ENCODE data around the gene KCND3. TPM values are rescaled to one million over a fixed set of nuclear protein-coding genes. Genes with fewer than 3 reads are reported as not detected.

KCND3 gene
- total RNA-seq, 1 donor from 2014 or later = 8.1 TPM

DNA sequence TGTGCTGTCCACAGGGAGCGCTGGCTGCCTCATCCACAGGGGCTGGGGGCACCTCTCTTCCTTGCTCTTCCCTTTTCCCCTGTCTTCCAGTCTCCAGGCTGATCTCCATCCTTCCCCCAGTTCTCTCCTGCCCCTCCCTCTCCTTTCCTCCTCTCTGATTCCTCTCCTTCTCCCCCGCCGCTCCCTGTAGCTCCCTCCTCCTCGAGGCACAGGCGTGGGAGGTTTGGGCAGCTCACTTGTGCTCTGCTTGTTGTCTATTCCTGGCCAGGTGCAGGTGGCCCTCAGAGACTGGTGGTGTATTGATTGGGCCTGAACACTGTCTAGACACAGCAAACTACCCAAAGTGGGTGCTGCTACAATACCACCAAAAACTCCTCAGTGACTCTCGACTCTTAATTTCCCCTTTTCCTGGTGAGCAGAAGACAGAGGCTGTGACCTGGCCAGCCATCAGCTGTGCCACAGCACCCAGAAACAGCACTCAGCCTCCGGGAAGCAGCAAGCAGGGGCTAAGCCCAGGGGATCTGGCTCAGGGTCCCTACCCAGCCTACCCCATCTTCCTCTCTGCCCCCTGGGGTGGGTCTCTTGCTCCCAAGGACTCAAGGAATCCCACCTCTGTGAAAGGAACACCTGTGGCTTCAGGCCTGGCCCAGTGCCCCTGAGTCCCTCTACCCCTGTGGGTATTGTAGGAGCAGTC lies 140.5 kb downstream of the KCND3 start:
- H3K27ac ChIP-seq = no peak overlapping the region
- H3K36me3 ChIP-seq = no peaks in the 10 kb centered on the region
- DNase-seq (ENCODE audit: extremely low spot score in 2 of 2) = no peak
- H3K27me3 ChIP-seq = no peaks in the 10 kb centered on the region
- H3K9me3 ChIP-seq = no peaks in the 10 kb centered on the region
- H3K4me3 ChIP-seq = no peak overlapping the region
- TF ChIP-seq POLR2AphosphoS5 (IDR thresholded peaks at IDR 0.05; ENCODE audit: insufficient read depth in 1 of 2, low read depth in 1 of 2) (no peak), POLR2A (IDR thresholded peaks at IDR 0.05) (no peak)
- TF ChIP-seq, protein P1, sequence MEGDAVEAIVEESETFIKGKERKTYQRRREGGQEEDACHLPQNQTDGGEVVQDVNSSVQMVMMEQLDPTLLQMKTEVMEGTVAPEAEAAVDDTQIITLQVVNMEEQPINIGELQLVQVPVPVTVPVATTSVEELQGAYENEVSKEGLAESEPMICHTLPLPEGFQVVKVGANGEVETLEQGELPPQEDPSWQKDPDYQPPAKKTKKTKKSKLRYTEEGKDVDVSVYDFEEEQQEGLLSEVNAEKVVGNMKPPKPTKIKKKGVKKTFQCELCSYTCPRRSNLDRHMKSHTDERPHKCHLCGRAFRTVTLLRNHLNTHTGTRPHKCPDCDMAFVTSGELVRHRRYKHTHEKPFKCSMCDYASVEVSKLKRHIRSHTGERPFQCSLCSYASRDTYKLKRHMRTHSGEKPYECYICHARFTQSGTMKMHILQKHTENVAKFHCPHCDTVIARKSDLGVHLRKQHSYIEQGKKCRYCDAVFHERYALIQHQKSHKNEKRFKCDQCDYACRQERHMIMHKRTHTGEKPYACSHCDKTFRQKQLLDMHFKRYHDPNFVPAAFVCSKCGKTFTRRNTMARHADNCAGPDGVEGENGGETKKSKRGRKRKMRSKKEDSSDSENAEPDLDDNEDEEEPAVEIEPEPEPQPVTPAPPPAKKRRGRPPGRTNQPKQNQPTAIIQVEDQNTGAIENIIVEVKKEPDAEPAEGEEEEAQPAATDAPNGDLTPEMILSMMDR (IDR thresholded peaks at IDR 0.05) = no peak
- H3K4me1 ChIP-seq = no peaks in the 10 kb centered on the region
- intact Hi-C loops (cut with DNase I) = no loop called here

- no peak for DNase-seq (ENCODE audit: extremely low spot score in 2 of 2)
- Histone ChIP-seq H3K36me3 (no peaks in the 10 kb centered on the region), H3K4me1 (no peaks in the 10 kb centered on the region), H3K27me3 (no peaks in the 10 kb centered on the region), H3K4me3 (no peak overlapping the region), H3K27ac (no peak overlapping the region), H3K9me3 (no peaks in the 10 kb centered on the region)
- TF ChIP-seq POLR2AphosphoS5 (IDR thresholded peaks at IDR 0.05; ENCODE audit: insufficient read depth in 1 of 2, low read depth in 1 of 2) (no peak), POLR2A (IDR thresholded peaks at IDR 0.05) (no peak)
- TF ChIP-seq, protein P1 (IDR thresholded peaks at IDR 0.05) = no peak
- intact Hi-C loops (cut with DNase I) = no loop called here
Observed at GRCh38 chr1:111847466-111847865, 142.0 kb downstream of the KCND3 start.

DNA sequence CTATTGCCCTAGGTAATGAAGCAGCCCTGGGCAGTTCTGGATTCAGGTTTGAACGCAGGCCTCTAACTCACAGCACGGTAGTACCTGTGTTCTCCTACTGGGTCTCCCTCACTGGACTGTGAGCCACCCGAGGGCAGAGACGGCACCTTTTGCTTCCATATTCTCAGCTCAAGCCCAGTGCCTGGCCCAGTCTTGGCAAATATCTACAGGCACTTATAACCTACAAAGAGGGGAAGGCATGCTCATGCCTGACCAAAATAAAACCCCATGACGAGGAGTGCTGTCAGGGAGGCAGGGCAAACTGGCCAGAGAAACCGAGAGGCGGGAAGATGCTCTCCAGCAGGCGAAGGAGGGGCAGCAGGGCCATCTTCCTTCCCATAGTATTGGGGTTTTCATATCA lies 142.6 kb downstream of the KCND3 start:
- no peaks in the 10 kb centered on the region for H3K4me1 ChIP-seq
- no peak for DNase-seq (ENCODE audit: extremely low spot score in 2 of 2)
- TF ChIP-seq POLR2A (IDR thresholded peaks at IDR 0.05) (no peak), POLR2AphosphoS5 (IDR thresholded peaks at IDR 0.05; ENCODE audit: insufficient read depth in 1 of 2, low read depth in 1 of 2) (no peak)
- TF ChIP-seq, protein P1 (IDR thresholded peaks at IDR 0.05) = no peak
- no peaks in the 10 kb centered on the region for H3K27me3 ChIP-seq
- H3K27ac ChIP-seq = no peak overlapping the region
- H3K9me3 ChIP-seq = no peaks in the 10 kb centered on the region
- intact Hi-C loops (cut with DNase I) = no loop called here
- H3K36me3 ChIP-seq = no peaks in the 10 kb centered on the region
- no peak overlapping the region for H3K4me3 ChIP-seq

DNA sequence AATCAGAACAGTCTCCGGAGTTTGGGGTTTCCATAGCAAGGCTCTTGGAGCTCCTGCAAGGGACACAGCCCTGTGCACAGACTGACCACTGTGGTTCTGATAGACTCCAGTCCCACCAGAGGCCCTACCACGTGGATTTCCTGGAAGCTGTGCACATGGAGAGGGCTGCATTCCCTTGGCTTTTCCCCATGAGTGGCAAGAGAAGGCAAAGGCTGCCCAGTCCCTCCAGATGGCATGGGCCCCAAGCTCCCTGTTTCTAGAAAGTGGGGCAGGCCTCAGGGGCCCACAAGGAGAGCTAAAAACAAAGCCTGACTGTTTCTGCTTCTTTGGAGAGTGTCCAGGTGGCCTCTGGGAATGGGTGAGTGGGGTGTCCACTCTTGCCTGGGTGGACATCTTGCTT lies 146.3 kb downstream of the KCND3 start:
- Histone ChIP-seq H3K4me1 (no peaks in the 10 kb centered on the region), H3K27ac (no peak overlapping the region), H3K4me3 (no peak overlapping the region), H3K36me3 (no peaks in the 10 kb centered on the region), H3K9me3 (no peaks in the 10 kb centered on the region), H3K27me3 (no peaks in the 10 kb centered on the region)
- DNase-seq (ENCODE audit: extremely low spot score in 2 of 2) = no peak
- intact Hi-C loops (cut with DNase I) = no loop called here
- TF ChIP-seq POLR2AphosphoS5 (IDR thresholded peaks at IDR 0.05; ENCODE audit: insufficient read depth in 1 of 2, low read depth in 1 of 2) = no peak
- TF ChIP-seq, protein P1 (IDR thresholded peaks at IDR 0.05) = no peak
- TF ChIP-seq POLR2A (IDR thresholded peaks at IDR 0.05) = no peak

DNA sequence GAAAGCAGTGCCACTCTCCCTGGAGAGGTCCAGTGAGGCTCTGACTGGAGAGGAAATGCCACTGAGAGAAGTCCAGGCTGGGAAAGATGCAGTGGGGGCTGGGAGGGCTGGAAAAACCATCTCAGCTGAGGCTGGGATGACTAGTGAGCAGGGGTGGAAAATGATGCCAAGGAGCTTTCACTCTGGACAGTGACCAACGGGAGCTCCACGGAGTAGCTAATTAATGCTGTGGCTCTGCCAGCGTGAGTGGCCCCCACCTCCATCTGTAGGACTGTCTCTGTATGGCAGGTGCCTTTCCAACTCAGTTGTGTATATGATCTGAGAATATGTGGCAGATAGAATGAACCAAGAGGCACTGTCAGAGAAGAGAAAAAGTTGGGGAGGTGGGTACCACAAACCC lies 147.1 kb downstream of the KCND3 start:
- TF ChIP-seq POLR2A (IDR thresholded peaks at IDR 0.05) (no peak), POLR2AphosphoS5 (IDR thresholded peaks at IDR 0.05; ENCODE audit: insufficient read depth in 1 of 2, low read depth in 1 of 2) (no peak)
- TF ChIP-seq, protein P1 (IDR thresholded peaks at IDR 0.05) = no peak
- Histone ChIP-seq H3K4me3 (no peak overlapping the region), H3K36me3 (no peaks in the 10 kb centered on the region), H3K27ac (no peak overlapping the region), H3K9me3 (no peaks in the 10 kb centered on the region), H3K27me3 (no peaks in the 10 kb centered on the region), H3K4me1 (no peaks in the 10 kb centered on the region)
- no peak for DNase-seq (ENCODE audit: extremely low spot score in 2 of 2)
- intact Hi-C loops (cut with DNase I) = no loop called here
